ENCODE results near the gene GAL3ST3. TPM values are rescaled to one million over a fixed set of nuclear protein-coding genes. Genes with fewer than 3 reads are reported as not detected.
"Not testable (repeated sequence)": the region's sequence is repeated elsewhere in the genome, so short reads cannot be mapped to it uniquely, and the experiment has no call there.

The GAL3ST3 gene, protein sequence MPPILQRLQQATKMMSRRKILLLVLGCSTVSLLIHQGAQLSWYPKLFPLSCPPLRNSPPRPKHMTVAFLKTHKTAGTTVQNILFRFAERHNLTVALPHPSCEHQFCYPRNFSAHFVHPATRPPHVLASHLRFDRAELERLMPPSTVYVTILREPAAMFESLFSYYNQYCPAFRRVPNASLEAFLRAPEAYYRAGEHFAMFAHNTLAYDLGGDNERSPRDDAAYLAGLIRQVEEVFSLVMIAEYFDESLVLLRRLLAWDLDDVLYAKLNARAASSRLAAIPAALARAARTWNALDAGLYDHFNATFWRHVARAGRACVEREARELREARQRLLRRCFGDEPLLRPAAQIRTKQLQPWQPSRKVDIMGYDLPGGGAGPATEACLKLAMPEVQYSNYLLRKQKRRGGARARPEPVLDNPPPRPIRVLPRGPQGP
- not detected for total RNA-seq
- not detected for polyA plus RNA-seq

- Histone ChIP-seq H3K4me1 (ENCODE audit: insufficient read depth, low read length) (peaks cover 33% of the 10 kb centered on the region), H3K9me3 (ENCODE audit: control insufficient read depth in 1 of 2, low read length in 2 of 2) (no peaks in the 10 kb centered on the region), H3K27ac (ENCODE audit: low read depth, low read length) (no peak within 1 kb of the TSS), H3K27me3 (ENCODE audit: insufficient read depth, low read length) (no peaks in the 10 kb centered on the region), H3K36me3 (ENCODE audit: insufficient read depth, low read length) (peaks cover 5% of the 10 kb centered on the region), H3K4me3 (ENCODE audit: low read length in 2 of 2) (no peak within 1 kb of the TSS)
- H3K4me1 Mint-ChIP-seq = peaks cover 18 to 45% (median 30%) of the 10 kb centered on the region in 4 donors
- H3K27me3 Mint-ChIP-seq = peaks cover 0 to 1% of the 10 kb centered on the region in 2 donors
- intact Hi-C loops (cut with micrococcal nuclease) = no loop called here
- ChIA-PET CTCF (ENCODE audit: partially characterized antibody) (interaction anchor here (1.0 to 1.7 kb wide), 5 partner anchors 19 to 160 kb away, joined by 3 to 5 read pairs (median 3); partner anchors contain the start of gene FIBP), POLR2A (ENCODE audit: partially characterized antibody) (interaction anchor here (8.0 kb wide), 1 partner anchor 21 kb away, joined by 66 read pairs; the partner anchor contains the start of gene PACS1)
- peak within 1 kb of the TSS in 2 of 7 donors; percentile 64 to 70 for H3K27ac Mint-ChIP-seq
- no peaks in the 10 kb centered on the region for H3K9me3 Mint-ChIP-seq
- peak within 1 kb of the TSS in 4 of 8 donors; percentile 20 to 36 (median 30) for H3K4me3 Mint-ChIP-seq
- H3K36me3 Mint-ChIP-seq = peaks cover 12 to 13% of the 10 kb centered on the region in 2 donors
- DNase-seq = no peak
Measured at GRCh38 chr11:66048547-66049323, at the start of gene GAL3ST3. Gene GAL3ST3 (minus strand): TSS chr11:66049161. CDS start chr11:66045415, 3,746 bp downstream.

GRCh38 chr11:66092125-66092524, 43.2 kb upstream of the GAL3ST3 start:
- H3K9me3 Mint-ChIP-seq; H3K36me3 ChIP-seq (ENCODE audit: insufficient read depth, low read length); H3K27me3 Mint-ChIP-seq; H3K27ac Mint-ChIP-seq; CTCF ChIA-PET (ENCODE audit: partially characterized antibody); H3K27me3 ChIP-seq (ENCODE audit: insufficient read depth, low read length); H3K4me3 Mint-ChIP-seq; H3K27ac ChIP-seq (ENCODE audit: low read depth, low read length); H3K9me3 ChIP-seq (ENCODE audit: control insufficient read depth in 1 of 2, low read length in 2 of 2); H3K4me3 ChIP-seq (ENCODE audit: low read length in 2 of 2); POLR2A ChIA-PET (ENCODE audit: partially characterized antibody); DNase-seq; intact Hi-C loops (cut with micrococcal nuclease): not testable (repeated sequence)
- peaks cover 32% of the 10 kb centered on the region for H3K4me1 ChIP-seq (ENCODE audit: insufficient read depth, low read length)
- Mint-ChIP-seq H3K4me1 (peaks cover 28 to 52% (median 34%) of the 10 kb centered on the region in 4 donors), H3K36me3 (peaks cover 10 to 11% of the 10 kb centered on the region in 2 donors)

- H3K27me3 Mint-ChIP-seq = no peaks in the 10 kb centered on the region
- Histone ChIP-seq H3K4me1 (ENCODE audit: insufficient read depth, low read length) (peaks cover 44% of the 10 kb centered on the region), H3K27me3 (ENCODE audit: insufficient read depth, low read length) (no peaks in the 10 kb centered on the region), H3K36me3 (ENCODE audit: insufficient read depth, low read length) (no peaks in the 10 kb centered on the region), H3K4me3 (ENCODE audit: low read length in 2 of 2) (no peak overlapping the region), H3K27ac (ENCODE audit: low read depth, low read length) (no peak overlapping the region), H3K9me3 (ENCODE audit: control insufficient read depth in 1 of 2, low read length in 2 of 2) (no peaks in the 10 kb centered on the region)
- DNase-seq = no peak
- H3K4me1 Mint-ChIP-seq = peaks cover 28 to 58% (median 40%) of the 10 kb centered on the region in 4 donors
- peak overlapping the region in 1 of 7 donors; percentile 75 for H3K27ac Mint-ChIP-seq
- H3K9me3 Mint-ChIP-seq = peaks cover 0 to 2% (median 0%) of the 10 kb centered on the region in 8 donors
- intact Hi-C loops (cut with micrococcal nuclease) = no loop called here
- ChIA-PET CTCF (ENCODE audit: partially characterized antibody) (interaction anchor here (0.6 to 3.6 kb wide), 3 partner anchors 22 to 1935 kb away, joined by 3 to 14 read pairs (median 4); no protein-coding TSS in a partner anchor), POLR2A (ENCODE audit: partially characterized antibody) (interaction anchor here (1.4 to 1.6 kb wide), 2 partner anchors 14 to 18 kb away, joined by 3 read pairs; no protein-coding TSS in a partner anchor)
- peak overlapping the region in 1 of 8 donors; percentile 29 for H3K4me3 Mint-ChIP-seq
- peaks cover 7 to 11% of the 10 kb centered on the region in 2 donors for H3K36me3 Mint-ChIP-seq
Measured at GRCh38 chr11:66090288-66090687, 41.3 kb upstream of the GAL3ST3 start.

DNA sequence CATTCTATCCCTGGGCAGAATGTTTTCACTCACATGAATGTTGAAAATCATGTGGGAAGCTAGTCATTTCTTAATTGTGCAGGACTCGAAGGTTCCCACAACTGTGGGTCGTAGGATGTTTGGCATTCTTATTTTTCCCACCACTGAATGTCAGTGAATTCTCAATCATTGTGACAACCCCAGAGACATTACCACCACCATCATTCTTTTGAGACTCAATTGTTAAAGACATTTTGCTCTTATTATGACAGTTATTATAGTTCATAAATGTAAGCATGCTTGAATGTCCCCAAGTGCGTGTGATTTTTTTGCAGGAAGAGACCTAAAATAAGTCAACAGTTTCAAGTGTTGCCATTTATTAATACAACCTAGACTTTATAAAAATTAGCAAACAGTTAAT, 40.1 kb upstream of the GAL3ST3 start:
- Histone ChIP-seq H3K36me3 (ENCODE audit: insufficient read depth, low read length) (no peaks in the 10 kb centered on the region), H3K4me1 (ENCODE audit: insufficient read depth, low read length) (peaks cover 56% of the 10 kb centered on the region), H3K27ac (ENCODE audit: low read depth, low read length) (no peak overlapping the region), H3K9me3 (ENCODE audit: control insufficient read depth in 1 of 2, low read length in 2 of 2) (no peaks in the 10 kb centered on the region), H3K4me3 (ENCODE audit: low read length in 2 of 2) (no peak overlapping the region), H3K27me3 (ENCODE audit: insufficient read depth, low read length) (no peaks in the 10 kb centered on the region)
- POLR2A ChIA-PET (ENCODE audit: partially characterized antibody) = interaction anchor here (0.6 to 1.6 kb wide), 6 partner anchors 13 to 38 kb away, joined by 3 to 5 read pairs (median 4); partner anchors contain the start of gene SF3B2
- H3K27me3 Mint-ChIP-seq = no peaks in the 10 kb centered on the region
- intact Hi-C loops (cut with micrococcal nuclease) = no loop called here
- peaks cover 9 to 11% of the 10 kb centered on the region in 2 donors for H3K36me3 Mint-ChIP-seq
- DNase-seq = no peak
- CTCF ChIA-PET (ENCODE audit: partially characterized antibody) = interaction anchor here (0.6 to 3.6 kb wide), 7 partner anchors 9 to 1761 kb away, joined by 3 to 14 read pairs (median 3); no protein-coding TSS in a partner anchor
- peak overlapping the region in 1 of 8 donors; percentile 50 for H3K4me3 Mint-ChIP-seq
- H3K4me1 Mint-ChIP-seq = peaks cover 39 to 71% (median 52%) of the 10 kb centered on the region in 4 donors
- H3K27ac Mint-ChIP-seq = peak overlapping the region; percentile 10 to 84 (median 30)
- peaks cover 0 to 2% (median 0%) of the 10 kb centered on the region in 8 donors for H3K9me3 Mint-ChIP-seq

GRCh38 chr11:66087148-66087908, 38.4 kb upstream of the GAL3ST3 start:
- no peaks in the 10 kb centered on the region for H3K9me3 Mint-ChIP-seq
- Histone ChIP-seq H3K27me3 (ENCODE audit: insufficient read depth, low read length) (no peaks in the 10 kb centered on the region), H3K36me3 (ENCODE audit: insufficient read depth, low read length) (no peaks in the 10 kb centered on the region), H3K9me3 (ENCODE audit: control insufficient read depth in 1 of 2, low read length in 2 of 2) (no peaks in the 10 kb centered on the region), H3K27ac (ENCODE audit: low read depth, low read length) (no peak overlapping the region), H3K4me3 (ENCODE audit: low read length in 2 of 2) (no peak overlapping the region), H3K4me1 (ENCODE audit: insufficient read depth, low read length) (peaks cover 73% of the 10 kb centered on the region)
- H3K27me3 Mint-ChIP-seq = no peaks in the 10 kb centered on the region
- ChIA-PET CTCF (ENCODE audit: partially characterized antibody) (interaction anchor here (3.6 kb wide), 1 partner anchor 19 kb away, joined by 14 read pairs; no protein-coding TSS in a partner anchor), POLR2A (ENCODE audit: partially characterized antibody) (no interaction called here)
- intact Hi-C loops (cut with micrococcal nuclease) = no loop called here
- peaks cover 5 to 11% of the 10 kb centered on the region in 2 donors for H3K36me3 Mint-ChIP-seq
- DNase-seq = no peak
- peaks cover 51 to 82% (median 66%) of the 10 kb centered on the region in 4 donors for H3K4me1 Mint-ChIP-seq
- H3K4me3 Mint-ChIP-seq = peak overlapping the region in 6 of 8 donors; percentile 2 to 64 (median 26)
- peak overlapping the region; percentile 60 to 93 (median 79) for H3K27ac Mint-ChIP-seq

- intact Hi-C loops (cut with micrococcal nuclease) = loop anchor here (5.0 kb wide), 1 partner anchor 32 kb away; no protein-coding TSS in a partner anchor
- H3K9me3 ChIP-seq (ENCODE audit: control insufficient read depth in 1 of 2, low read length in 2 of 2) = no peaks in the 10 kb centered on the region
- ChIA-PET POLR2A (ENCODE audit: partially characterized antibody) (interaction anchor here (0.6 to 12.2 kb wide), 8 partner anchors 15 to 50 kb away, joined by 3 to 214 read pairs (median 5); partner anchors contain the start of genes PACS1 and SF3B2), CTCF (ENCODE audit: partially characterized antibody) (interaction anchor here (1.5 to 9.7 kb wide), 4 partner anchors 11 to 49 kb away, joined by 5 to 146 read pairs (median 6); partner anchors contain the start of gene PACS1)
- peak overlapping the region; percentile 5 for H3K27ac ChIP-seq (ENCODE audit: low read depth, low read length)
- peaks cover 91% of the 10 kb centered on the region for H3K4me1 ChIP-seq (ENCODE audit: insufficient read depth, low read length)
- Mint-ChIP-seq H3K27ac (peak overlapping the region; percentile 78 to 99 (median 91)), H3K27me3 (no peaks in the 10 kb centered on the region), H3K36me3 (peaks cover 1 to 20% of the 10 kb centered on the region in 2 donors), H3K4me1 (peaks cover 64 to 90% (median 81%) of the 10 kb centered on the region in 4 donors), H3K4me3 (peak overlapping the region in 5 of 8 donors; percentile 28 to 98 (median 46)), H3K9me3 (no peaks in the 10 kb centered on the region)
- no peaks in the 10 kb centered on the region for H3K36me3 ChIP-seq (ENCODE audit: insufficient read depth, low read length)
- DNase-seq = no peak
- no peaks in the 10 kb centered on the region for H3K27me3 ChIP-seq (ENCODE audit: insufficient read depth, low read length)
- H3K4me3 ChIP-seq (ENCODE audit: low read length in 2 of 2) = no peak overlapping the region
Measured at GRCh38 chr11:66084821-66085475, 36.0 kb upstream of the GAL3ST3 start.
